HCT116 (cell line): ENCODE measurements around the gene FGGY. TPM values are rescaled to one million over a fixed set of nuclear protein-coding genes. Genes with fewer than 3 reads are reported as not detected.

Source experiments
- ATAC-seq: fragments of 200-7000 bp; cut with Tn5 transposase; 2 replicates; pipeline ENCODE4 v1.9.1; 2020; ENCODE audit warnings: mild to moderate bottlenecking, moderate library complexity
- BruUV-seq: library from RNA; stranded (reverse); fragments of 400-500 nt; replicated peaks from 2 replicates; lab custom pipeline; 2021; lab: Mats Ljungman, UMichigan
- CTCF ChIA-PET: fragments of 300-600 bp; sonication (Branson Sonifier 250); formaldehyde crosslinking; loops from one replicate; lab custom pipeline; 2021; ENCODE audit warnings: antibody characterized with exemption; lab: Charles Lee
- POLR2A ChIA-PET: fragments of 300-600, 350-600 bp; sonication (Branson Sonifier 250); formaldehyde crosslinking; loops from one replicate; lab custom pipeline; 2021; ENCODE audit warnings: antibody characterized with exemption; lab: Charles Lee
- RAD21 ChIA-PET, 2 experiments: fragments of 300-600 bp; sonication (Branson Sonifier 250); formaldehyde crosslinking; loops; one replicate each; lab custom pipeline; 2023; ENCODE audit warnings: low total read pairs in 2 of 2; ENCODE audit not compliant: uncharacterized antibody in 2 of 2, unreplicated experiment in 2 of 2, low non-redundant PET in 1 of 2; lab: Charles Lee
- DNase-seq: peaks from one replicate; pipeline ENCODE4 v3.0.0-alpha.2; 2010; ENCODE audit warnings: low read depth, low spot score
- H2AFZ ChIP-seq: fragments of 200-600 bp; shearing (Covaris generic), sonication (generic); 2 replicates; pipeline ENCODE4 v1.6.1; 2017; ENCODE audit warnings: low read depth, mixed run types, mixed read lengths, antibody characterized with exemption, low read length; ENCODE audit not compliant: poor library complexity, severe bottlenecking
- H3K27ac ChIP-seq: 2 replicates; pipeline ENCODE4 v1.5.1; 2012; ENCODE audit warnings: low read depth, low read length
- H3K27me3 ChIP-seq: fragments of 200-600 bp; sonication (generic); 2 replicates; pipeline ENCODE4 v1.6.1; 2016; ENCODE audit warnings: mixed run types, low read length, mixed read lengths; ENCODE audit not compliant: insufficient read depth
- H3K36me3 ChIP-seq, 2 experiments: fragments of 200-500 bp in 1 of 2; fragments of 200-600 bp in 1 of 2; sonication (Bioruptor generic) in 1 of 2; sonication (generic) in 1 of 2; 2 replicates each; pipeline versions ENCODE4 v1.5.1 to v1.6.1; 2014 to 2016; ENCODE audit warnings: low read length in 2 of 2, inconsistent platforms in 1 of 2, mixed read lengths in 1 of 2, mixed run types in 1 of 2; ENCODE audit not compliant: insufficient read depth in 2 of 2, control insufficient read depth in 1 of 2
- H3K4me1 ChIP-seq, 2 experiments: fragments of 200-600 bp in 1 of 2; sonication (generic) in 1 of 2; 2 replicates each; pipeline versions ENCODE4 v1.5.1 to v1.6.1; 2012 to 2017; ENCODE audit warnings: low read length in 2 of 2, inconsistent platforms in 1 of 2, mild to moderate bottlenecking in 1 of 2, mixed read lengths in 1 of 2, mixed run types in 1 of 2, moderate library complexity in 1 of 2; ENCODE audit not compliant: insufficient read depth in 2 of 2, control insufficient read depth in 1 of 2
- H3K4me2 ChIP-seq: fragments of 200-600 bp; sonication (generic); 2 replicates; pipeline ENCODE4 v1.6.1; 2017; ENCODE audit warnings: mixed run types, low read length, mixed read lengths
- H3K4me3 ChIP-seq, 2 experiments: fragments of 200-600 bp in 1 of 2; sonication (generic) in 1 of 2; replicated peaks in 1 of 2; 2 replicates each; pipeline ENCODE4 v1.5.1; 2011 to 2016; ENCODE audit warnings: low read length in 2 of 2, control low read depth in 1 of 2, low read depth in 1 of 2, mild to moderate bottlenecking in 1 of 2, mixed read lengths in 1 of 2, mixed run types in 1 of 2
- H3K79me2 ChIP-seq: fragments of 200-600 bp; sonication (generic); 2 replicates; pipeline ENCODE4 v1.6.1; 2017; ENCODE audit warnings: mild to moderate bottlenecking, mixed run types, low read length, moderate library complexity, mixed read lengths; ENCODE audit not compliant: insufficient read depth
- H3K9ac ChIP-seq: fragments of 200-600 bp; sonication (generic); 2 replicates; pipeline ENCODE4 v1.6.1; 2016; ENCODE audit warnings: low read length, mixed read lengths
- H3K9me2 ChIP-seq: fragments of 200-600 bp; sonication (generic), shearing (Covaris generic); 2 replicates; pipeline ENCODE4 v1.6.1; 2017; ENCODE audit warnings: mixed run types, mild to moderate bottlenecking, moderate library complexity; ENCODE audit not compliant: insufficient read depth
- H3K9me3 ChIP-seq, 2 experiments: fragments of 200-500 bp in 1 of 2; fragments of 200-600 bp in 1 of 2; sonication (Bioruptor generic) in 1 of 2; sonication (generic) in 1 of 2; 2 replicates each; pipeline ENCODE4 v1.6.1; 2014 to 2017; ENCODE audit warnings: low read length in 2 of 2, mixed read lengths in 2 of 2, inconsistent platforms in 1 of 2, low read depth in 1 of 2, mild to moderate bottlenecking in 1 of 2, mixed run types in 1 of 2, moderate library complexity in 1 of 2; ENCODE audit not compliant: control insufficient read depth in 1 of 2, insufficient read depth in 1 of 2
- H4K20me1 ChIP-seq: fragments of 200-600 bp; sonication (generic), shearing (Covaris generic); 2 replicates; pipeline ENCODE4 v1.6.1; 2017; ENCODE audit warnings: mixed run types, mild to moderate bottlenecking, moderate library complexity; ENCODE audit not compliant: insufficient read depth
- CBX3 ChIP-seq: IDR thresholded peaks from 2 replicates; pipeline ENCODE4 v1.6.1; 2012; ENCODE audit warnings: low read depth
- CTCF ChIP-seq, 3 experiments: fragments of 200-600 bp in 1 of 3; sonication (generic) in 1 of 3; IDR thresholded peaks in 2 of 3; conservative IDR thresholded peaks in 1 of 3; 2 replicates each; pipeline ENCODE4 v1.5.1; 2012 to 2017; ENCODE audit warnings: low read depth in 2 of 3, low read length in 2 of 3, antibody characterized with exemption in 1 of 3, borderline replicate concordance in 1 of 3, control low read depth in 1 of 3, mild to moderate bottlenecking in 1 of 3, mixed read lengths in 1 of 3, mixed run types in 1 of 3, moderate library complexity in 1 of 3; ENCODE audit not compliant: insufficient read depth in 1 of 3
- EZH2 ChIP-seq: fragments of 200-600 bp; sonication (generic); IDR thresholded peaks from 2 replicates; pipeline ENCODE4 v1.6.1; 2017; ENCODE audit warnings: antibody characterized with exemption, mixed run types
- EZH2phosphoT487 ChIP-seq: fragments of 200-600 bp; IDR thresholded peaks from 2 replicates; pipeline ENCODE4 v1.6.1; 2018; ENCODE audit warnings: antibody characterized with exemption, borderline replicate concordance
- MAX ChIP-seq: IDR thresholded peaks from 2 replicates; pipeline ENCODE4 v1.6.1; 2012
- POLR2A ChIP-seq: IDR thresholded peaks from 2 replicates; pipeline ENCODE4 v1.7.0; 2011; ENCODE audit warnings: borderline replicate concordance; ENCODE audit not compliant: insufficient read depth, insufficient read length; ENCODE audit errors: extremely low read depth
- SIN3A ChIP-seq: IDR thresholded peaks from 2 replicates; pipeline ENCODE4 v1.6.1; 2012; ENCODE audit warnings: low read depth
- SRF ChIP-seq: IDR thresholded peaks from 2 replicates; pipeline ENCODE4 v1.6.1; 2012; ENCODE audit warnings: low read depth
- TCF7L2 ChIP-seq: IDR thresholded peaks from 2 replicates; pipeline ENCODE4 v1.7.0; 2011; ENCODE audit warnings: borderline replicate concordance, inconsistent platforms; ENCODE audit not compliant: insufficient read depth, insufficient read length; ENCODE audit errors: extremely low read depth
- intact Hi-C: fragments of 100-400 bp; cut with micrococcal nuclease; formaldehyde crosslinking; loops from 2 replicates; pipeline ENCODE4 v1.10.0; 2022
- total RNA-seq: library from RNA; stranded (reverse); gene quantifications from one replicate; pipeline ENCODE4 v1.2.1, GENCODE V29; 2021; ENCODE audit not compliant: unreplicated experiment
- TF ChIP-seq, protein P1 (sequence below): IDR thresholded peaks from 2 replicates; pipeline ENCODE4 v1.6.1; 2012

FGGY gene
- total RNA-seq, 1 experiment from 2014 or later: 10.6 TPM

DNA sequence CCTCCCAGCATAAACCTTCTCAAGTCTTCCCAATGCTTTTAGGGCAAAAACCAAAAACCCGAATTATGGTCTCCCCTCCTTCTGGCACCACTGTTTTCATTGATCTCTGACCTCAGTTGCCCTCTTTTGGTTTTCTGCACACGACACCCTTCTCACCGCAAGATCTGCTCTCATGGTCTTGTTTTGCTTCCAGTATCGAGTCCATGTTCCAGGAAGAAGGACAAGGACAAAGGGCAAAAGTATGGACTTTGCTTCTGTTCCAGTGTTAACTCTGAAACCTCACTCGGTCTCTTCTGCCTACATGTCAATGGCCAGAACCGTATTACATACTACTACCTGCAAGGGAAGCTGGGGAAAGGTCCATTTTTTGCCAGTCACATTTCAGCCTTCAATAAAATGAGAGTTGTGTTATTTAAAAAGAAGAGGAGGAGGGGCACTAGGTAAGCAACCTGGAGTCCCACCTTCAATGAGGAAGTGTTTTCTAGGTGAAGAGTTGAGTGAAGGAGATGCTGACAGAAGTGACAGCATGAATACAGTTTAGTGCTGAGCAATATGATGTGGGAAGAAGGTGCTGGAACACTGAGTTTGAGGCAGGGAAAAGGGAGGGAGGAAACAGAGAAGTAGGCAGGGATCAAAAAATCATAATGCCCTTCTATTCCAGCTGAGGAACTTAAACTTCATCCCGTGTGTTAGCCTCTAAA lies 183.4 kb downstream of the FGGY start:
- ChIA-PET POLR2A (no interaction called here), RAD21 (no interaction called here)
- H3K79me2 ChIP-seq: no peaks in the 10 kb centered on the region

More for the DNA sequence above, 183.4 kb downstream of the FGGY start:
- TF ChIP-seq EZH2 (no peak), CTCF (IDR thresholded peaks at IDR 0.05 in 2 of 3, conservative IDR thresholded peaks at IDR 0.05 in 1 of 3; ENCODE audit: borderline replicate concordance in 1 of 3, insufficient read depth in 1 of 3, low read depth in 2 of 3, low read length in 2 of 3) (no peak), MAX (no peak), TCF7L2 (no peak), POLR2A (no peak), EZH2phosphoT487 (no peak), CBX3 (no peak), SRF (no peak), SIN3A (no peak)
- TF ChIP-seq, protein P1, sequence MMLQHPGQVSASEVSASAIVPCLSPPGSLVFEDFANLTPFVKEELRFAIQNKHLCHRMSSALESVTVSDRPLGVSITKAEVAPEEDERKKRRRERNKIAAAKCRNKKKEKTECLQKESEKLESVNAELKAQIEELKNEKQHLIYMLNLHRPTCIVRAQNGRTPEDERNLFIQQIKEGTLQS: no peak
- no peaks in the 10 kb centered on the region for H3K36me3 ChIP-seq
- intact Hi-C loops: no loop called here
- CTCF ChIA-PET: no interaction called here
- H3K27me3 ChIP-seq: no peaks in the 10 kb centered on the region
- peaks cover 21 to 41% of the 10 kb centered on the region in 2 experiments for H3K4me1 ChIP-seq
- no peak for ATAC-seq
- no peak overlapping the region for H3K4me3 ChIP-seq
- no peaks in the 10 kb centered on the region for H3K9me2 ChIP-seq
- H2AFZ ChIP-seq: no peak overlapping the region
- H3K4me2 ChIP-seq: no peak overlapping the region
- BruUV-seq: no TSS peak
- H3K27ac ChIP-seq: no peak overlapping the region
- DNase-seq: no peak
- no peak overlapping the region for H3K9ac ChIP-seq
- H4K20me1 ChIP-seq: no peaks in the 10 kb centered on the region
- no peaks in the 10 kb centered on the region for H3K9me3 ChIP-seq
